Stimulated activated CD4-positive, alpha-beta T cell treated with anti-CD3 and anti-CD28 coated beads, Interleukin-2, amount 100 ng/mL, for 24 hours (primary cell): ENCODE measurements around the gene CAVIN1.
"Not testable (repeated sequence)": the region's sequence is repeated elsewhere in the genome, so short reads cannot be mapped to it uniquely, and the experiment has no call there.

Source experiments
- DNase-seq, 2 donors: peaks; one replicate each; pipeline ENCODE4 v3.0.0-alpha.2; 2020

The CAVIN1 gene

GRCh38 chr17:42422958-42423712, at the start of gene CAVIN1:
TSS of gene CAVIN1 (minus strand) at chr17:42423256. CDS start at chr17:42423097, 159 bp downstream.
- DNase-seq, result peak in 1 of 2 donors; percentile 54

- no peak for DNase-seq
These were observed 44.8 kb upstream of the CAVIN1 start for GRCh38 chr17:42467889-42468288.

- no peak for DNase-seq
These were observed 40.9 kb upstream of the CAVIN1 start for GRCh38 chr17:42463976-42464400.

- DNase-seq, result no peak
These were observed 37.3 kb upstream of the CAVIN1 start for GRCh38 chr17:42460371-42460770.

- DNase-seq, result no peak
These were observed 36.8 kb upstream of the CAVIN1 start for GRCh38 chr17:42459801-42460281.

- peak; percentile 34 to 41 for DNase-seq
These were observed 36.3 kb upstream of the CAVIN1 start for GRCh38 chr17:42459256-42459800.

GRCh38 chr17:42458497-42459255, 35.6 kb upstream of the CAVIN1 start, which contains the start of gene ATP6V0A1:
TSS of gene ATP6V0A1 (plus strand) at chr17:42458878. CDS start at chr17:42460895, 2,017 bp downstream.
- DNase-seq, result peak; percentile 90 to 95

GRCh38 chr17:42457107-42457792, 34.2 kb upstream of the CAVIN1 start:
- no peak for DNase-seq

- no peak for DNase-seq
These were observed 33.4 kb upstream of the CAVIN1 start for GRCh38 chr17:42456223-42457106.

- DNase-seq, result not testable (repeated sequence)
These were observed 31.9 kb upstream of the CAVIN1 start for GRCh38 chr17:42454987-42455386.

GRCh38 chr17:42453439-42453838, 30.4 kb upstream of the CAVIN1 start:
- no peak for DNase-seq

GRCh38 chr17:42451270-42451669, 28.2 kb upstream of the CAVIN1 start:
- not testable (repeated sequence) for DNase-seq

- DNase-seq, result not testable (repeated sequence)
These were observed 26.8 kb upstream of the CAVIN1 start for GRCh38 chr17:42449838-42450237.

- DNase-seq, result not testable (repeated sequence)
These were observed 26.1 kb upstream of the CAVIN1 start for GRCh38 chr17:42449176-42449575.

GRCh38 chr17:42442196-42442565, 19.1 kb upstream of the CAVIN1 start:
- no peak for DNase-seq

GRCh38 chr17:42441371-42442195, 18.5 kb upstream of the CAVIN1 start:
- no peak for DNase-seq

- DNase-seq, result peak; percentile 44 to 54
These were observed 15.8 kb upstream of the CAVIN1 start for GRCh38 chr17:42438600-42439567.

GRCh38 chr17:42436391-42436790, 13.3 kb upstream of the CAVIN1 start:
- no peak for DNase-seq

- no peak for DNase-seq
These were observed 8.7 kb upstream of the CAVIN1 start for GRCh38 chr17:42431758-42432161.
